ENCODE data around the gene CDH15.

CDH15 gene

GRCh38 chr16:89177501-89177900, 6.0 kb downstream of the CDH15 start:
- TF ChIP-seq CTCF (IDR thresholded peaks at IDR 0.05; ENCODE audit: borderline replicate concordance, control extremely low read depth, extremely low read depth, insufficient read depth, missing control alignments): no peak
- in situ Hi-C loops (cut with MboI; ENCODE audit: low sequenced_read_pairs, unreplicated experiment): no loop called here
- no peak for DNase-seq (ENCODE audit: low spot score)

GRCh38 chr16:89178453-89179147, 7.1 kb downstream of the CDH15 start:
- DNase-seq (ENCODE audit: low spot score): no peak
- in situ Hi-C loops (cut with MboI; ENCODE audit: low sequenced_read_pairs, unreplicated experiment): no loop called here
- no peak for TF ChIP-seq CTCF (IDR thresholded peaks at IDR 0.05; ENCODE audit: borderline replicate concordance, control extremely low read depth, extremely low read depth, insufficient read depth, missing control alignments)

GRCh38 chr16:89179148-89179484, 7.6 kb downstream of the CDH15 start:
- TF ChIP-seq CTCF (IDR thresholded peaks at IDR 0.05; ENCODE audit: borderline replicate concordance, control extremely low read depth, extremely low read depth, insufficient read depth, missing control alignments): no peak
- no peak for DNase-seq (ENCODE audit: low spot score)
- in situ Hi-C loops (cut with MboI; ENCODE audit: low sequenced_read_pairs, unreplicated experiment): no loop called here

- TF ChIP-seq CTCF (IDR thresholded peaks at IDR 0.05; ENCODE audit: borderline replicate concordance, control extremely low read depth, extremely low read depth, insufficient read depth, missing control alignments): no peak
- in situ Hi-C loops (cut with MboI; ENCODE audit: low sequenced_read_pairs, unreplicated experiment): no loop called here
- no peak for DNase-seq (ENCODE audit: low spot score)
These were observed 8.2 kb downstream of the CDH15 start for GRCh38 chr16:89179656-89180315.

- no peak for TF ChIP-seq CTCF (IDR thresholded peaks at IDR 0.05; ENCODE audit: borderline replicate concordance, control extremely low read depth, extremely low read depth, insufficient read depth, missing control alignments)
- in situ Hi-C loops (cut with MboI; ENCODE audit: low sequenced_read_pairs, unreplicated experiment): no loop called here
- no peak for DNase-seq (ENCODE audit: low spot score)
These were observed 11.9 kb downstream of the CDH15 start for GRCh38 chr16:89183463-89183862.

- in situ Hi-C loops (cut with MboI; ENCODE audit: low sequenced_read_pairs, unreplicated experiment): no loop called here
- no peak for TF ChIP-seq CTCF (IDR thresholded peaks at IDR 0.05; ENCODE audit: borderline replicate concordance, control extremely low read depth, extremely low read depth, insufficient read depth, missing control alignments)
- DNase-seq (ENCODE audit: low spot score): no peak
These were observed 12.6 kb downstream of the CDH15 start for GRCh38 chr16:89183975-89184676.

Measured in GM13976 (cell line).